OCI-LY3 (cell line): ENCODE measurements around the gene PDIA5.

Source experiments
- CTCF ChIP-seq: fragments of 200-600, 300-600 bp; sonication (generic); IDR thresholded peaks from 2 replicates; pipeline ENCODE4 v1.5.1; 2014; ENCODE audit warnings: antibody characterized with exemption, low read length, low read depth
- EZH2phosphoT487 ChIP-seq: fragments of 200-600 bp; shearing (Covaris generic); IDR thresholded peaks from 2 replicates; pipeline ENCODE4 v1.6.1; 2018; ENCODE audit warnings: antibody characterized with exemption, mixed run types, low read depth

GRCh38 chr3:123055352-123055751 is 11.5 kb upstream of the PDIA5 start:
- TF ChIP-seq CTCF (no peak), EZH2phosphoT487 (no peak)
